Adrenal gland (tissue), 5 donors: ENCODE results near the gene ACER2.

ENCODE experiments used
- CTCF ChIP-seq, 6 experiments: fragments of 450-650 bp in 4 of 6; fragments of 200-600 bp in 2 of 6; sonication (generic) in 1 of 6; IDR thresholded peaks; 1 replicate in 5 of 6; 2 replicates in 1 of 6; pipeline versions ENCODE4 v1.5.1 to v1.8.0; 2016 to 2021; ENCODE audit warnings: antibody characterized with exemption in 6 of 6, mild to moderate bottlenecking in 2 of 6, moderate library complexity in 1 of 6
- POLR2A ChIP-seq, 2 donors: fragments of 450-650 bp; IDR thresholded peaks; one replicate each; pipeline ENCODE4 v1.6.1; 2017; ENCODE audit warnings: antibody characterized with exemption in 2 of 2, mild to moderate bottlenecking in 2 of 2, moderate library complexity in 1 of 2
- donor health status: DM: no; HTN: no; CAD: no.

- TF ChIP-seq CTCF (IDR thresholded peaks at IDR 0.05) = no peak
- no peak for TF ChIP-seq POLR2A (IDR thresholded peaks at IDR 0.05)
Observed at GRCh38 chr9:19469271-19469670, 60.5 kb downstream of the ACER2 start.
